ENCODE results near the gene EIF2D. TPM values are rescaled to one million over a fixed set of nuclear protein-coding genes. Genes with fewer than 3 reads are reported as not detected.

Gene EIF2D
- total and polyA plus RNA-seq, 2 of the 4 experiments (the other 2 are of a cell fraction), result 64.3 to 69.4 TPM

DNA sequence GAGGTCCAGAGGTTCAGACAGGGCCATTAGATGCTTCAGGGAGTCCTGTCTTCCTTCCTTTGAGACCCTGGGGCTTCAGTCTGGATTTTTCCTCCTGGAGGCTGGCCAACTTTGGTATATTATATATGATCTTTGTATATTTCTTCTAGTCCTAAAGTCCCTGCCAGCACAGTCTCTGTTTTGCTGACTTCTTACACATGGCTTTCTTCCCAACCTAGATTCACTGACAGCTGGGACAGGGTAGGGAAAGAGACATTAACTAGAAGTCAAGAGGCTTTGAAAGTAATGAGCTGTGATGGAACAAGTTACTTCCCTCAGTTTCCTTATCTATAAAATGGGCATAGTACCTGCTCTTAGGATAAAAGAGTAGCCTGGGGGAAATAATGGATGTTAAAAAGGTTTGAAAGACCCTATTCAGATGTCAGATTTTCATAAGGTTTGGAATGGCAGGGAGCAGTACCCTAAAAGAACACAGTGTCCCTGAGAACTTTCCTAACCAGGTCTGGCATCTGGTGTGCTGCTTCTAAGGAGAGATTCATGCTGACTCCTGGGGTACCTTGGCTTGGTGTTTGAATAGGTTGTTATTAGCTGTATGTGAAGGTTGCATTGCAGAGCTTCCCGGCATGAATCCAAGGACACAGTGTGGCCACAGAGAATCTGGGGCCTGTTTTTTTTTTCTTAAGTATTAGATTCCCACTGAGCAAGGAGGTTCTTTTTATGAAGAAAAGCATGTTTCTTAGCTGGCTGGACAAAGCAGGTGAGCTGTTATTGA, 57.4 kb downstream of the EIF2D start:
- intact Hi-C loops (cut with micrococcal nuclease) (no loop called here), in situ Hi-C loops (cut with MboI; ENCODE audit: low sequenced_read_pairs) (no loop called here), dilution Hi-C loops (cut with HindIII; ENCODE audit: low sequenced_read_pairs, unreplicated experiment) (no loop called here)
- Histone ChIP-seq H3K9me1 (ENCODE audit: insufficient read depth, low read length) (peaks cover 7% of the 10 kb centered on the region; the same call in 1 of the 2 replicates), H3K56ac (ENCODE audit: extremely low read depth, insufficient read depth, low read length) (no peak overlapping the region), H2BK120ac (ENCODE audit: low read depth, low read length) (no peak overlapping the region), H3K27me3 (ENCODE audit: control insufficient read depth, insufficient read depth, low read length) (peaks cover 13% of the 10 kb centered on the region), H3K9ac (ENCODE audit: low read depth, low read length) (no peak overlapping the region), H2BK20ac (ENCODE audit: low read depth, low read length) (no peak overlapping the region), H3K23ac (ENCODE audit: low read depth, low read length) (no peak overlapping the region), H2AK9ac (replicated peaks; ENCODE audit: low read depth, low read length, poor library complexity) (no peak overlapping the region), H2BK5ac (ENCODE audit: low read depth, low read length, poor library complexity, severe bottlenecking) (no peak overlapping the region), H3K18ac (ENCODE audit: low read depth, low read length) (no peak overlapping the region), H2AFZ (replicated peaks; ENCODE audit: low read length, poor library complexity) (no peak overlapping the region), H3K4me3 (ENCODE audit: insufficient read depth, low read depth, low read length) (no peak overlapping the region), H3K4ac (ENCODE audit: low read depth, low read length) (no peak overlapping the region), H4K91ac (ENCODE audit: insufficient read depth, low read depth, low read length) (no peak overlapping the region), H3K4me2 (ENCODE audit: low read depth, low read length) (no peak overlapping the region), H3K4me1 (ENCODE audit: control insufficient read depth, insufficient read depth, low read length) (peaks cover 4% of the 10 kb centered on the region; the same call in 1 of the 2 replicates), H4K5ac (ENCODE audit: low read depth, low read length) (no peak overlapping the region), H3K27ac (ENCODE audit: insufficient read depth, low read length) (no peak overlapping the region), H4K20me1 (ENCODE audit: insufficient read depth, low read length) (0 out of 2 replicates have a peak, but pooled peaks cover 12% of the 10 kb centered on the region), H3K36me3 (ENCODE audit: control insufficient read depth, insufficient read depth, low read length) (no peaks in the 10 kb centered on the region), H3K79me1 (ENCODE audit: low read depth in 1 of 2, low read length in 2 of 2) (no peaks in the 10 kb centered on the region), H3K14ac (replicated peaks; ENCODE audit: low read depth, low read length) (no peak overlapping the region), H2AK5ac (ENCODE audit: low read depth, low read length) (no peak overlapping the region), H2BK15ac (ENCODE audit: low read depth, low read length) (no peak overlapping the region), H3K9me3 (ENCODE audit: control insufficient read depth, insufficient read depth, low read length) (no peaks in the 10 kb centered on the region), H4K8ac (ENCODE audit: low read depth in 2 of 2, low read length in 2 of 2) (no peak overlapping the region)
- no peak for ATAC-seq (ENCODE audit: low read depth)
- POLR2A ChIA-PET (ENCODE audit: unreplicated experiment), result no interaction called here
- no peak for TF ChIP-seq MXI1 (IDR thresholded peaks at IDR 0.05; ENCODE audit: borderline replicate concordance, low read depth, low read length)
- TF ChIP-seq FOS (IDR thresholded peaks at IDR 0.05; ENCODE audit: low read depth, low read length), result no peak
- TF ChIP-seq RCOR1 (IDR thresholded peaks at IDR 0.05; ENCODE audit: insufficient replicate concordance, low read length), result no peak
- TF ChIP-seq MAFK (IDR thresholded peaks at IDR 0.05; ENCODE audit: low read depth, low read length), result no peak
- TF ChIP-seq MAZ (IDR thresholded peaks at IDR 0.05; ENCODE audit: borderline replicate concordance, low read depth, low read length), result no peak
- no TSS peak for BruUV-seq (replicated peaks)
- DNase-seq, result no peak
- CTCF ChIA-PET, result interaction anchor here (0.6 to 1.4 kb wide), 3 partner anchors 10 to 381 kb away, joined by 3 to 4 read pairs (median 4); no protein-coding TSS in a partner anchor
- no CpG with 5 or more reads among the region's 1 CpG for WGBS, 2 experiments (ENCODE audit: extremely low coverage in 2 of 2, insufficient read length in 1 of 2)
